Ovary (tissue), 3 donors: Measurements from ENCODE around the gene NUP62.

Experiments used
- EP300 ChIP-seq: sonication (generic); formaldehyde crosslinking; IDR thresholded peaks from one replicate; pipeline ENCODE4 v1.6.1; 2017; ENCODE audit warnings: antibody characterized with exemption
- POLR2A ChIP-seq: fragments of 450-650 bp; IDR thresholded peaks from one replicate; pipeline ENCODE4 v1.6.1; 2017; ENCODE audit warnings: antibody characterized with exemption, mild to moderate bottlenecking, moderate library complexity
- TF ChIP-seq, protein P1 (sequence below), 3 donors: fragments of 450-650 bp in 2 of 3; fragments of 200-600 bp in 1 of 3; IDR thresholded peaks; one replicate each; pipeline versions ENCODE4 v1.5.1 to v1.8.0; 2016 to 2022; ENCODE audit warnings: antibody characterized with exemption in 3 of 3, mild to moderate bottlenecking in 1 of 3
- donor health status: DM: no; HTN: no; CAD: no.

DNA sequence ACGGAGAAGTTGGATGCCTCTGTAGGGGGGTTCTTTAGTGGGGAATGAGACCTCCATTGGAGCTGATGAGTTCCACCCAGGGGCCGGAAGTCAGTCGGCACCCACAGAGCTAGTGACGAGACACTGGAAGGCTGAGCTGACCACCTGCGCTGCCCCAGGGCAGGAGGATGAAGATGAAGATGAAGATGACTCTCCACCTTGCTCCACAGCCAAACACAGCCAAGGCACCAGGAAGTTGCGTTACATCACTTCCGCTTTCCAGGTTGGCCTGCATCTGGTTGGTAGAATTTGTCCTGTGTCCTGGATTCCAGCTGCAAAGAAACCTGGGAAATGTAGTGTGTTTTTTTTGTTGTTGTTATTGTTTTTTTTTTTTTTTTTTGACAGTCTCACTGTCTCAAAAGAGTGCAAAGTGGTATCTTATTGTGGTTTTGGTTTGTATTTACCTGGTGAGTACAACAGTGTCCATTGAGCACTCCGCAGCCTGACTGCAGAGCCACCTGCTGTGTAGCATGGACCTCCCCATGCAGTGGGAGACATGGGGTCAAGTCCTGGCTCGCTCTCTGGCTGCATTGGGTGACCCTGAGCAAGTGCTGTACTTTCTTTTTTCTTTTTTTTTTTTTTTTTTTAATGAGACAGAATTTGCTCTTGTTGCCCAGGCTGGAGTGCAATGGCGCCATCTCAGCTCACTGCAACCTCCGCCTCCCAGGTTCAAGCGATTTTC is 49.9 kb downstream of the NUP62 start:
- TF ChIP-seq POLR2A (no peak), EP300 (no peak)
- TF ChIP-seq, protein P1, sequence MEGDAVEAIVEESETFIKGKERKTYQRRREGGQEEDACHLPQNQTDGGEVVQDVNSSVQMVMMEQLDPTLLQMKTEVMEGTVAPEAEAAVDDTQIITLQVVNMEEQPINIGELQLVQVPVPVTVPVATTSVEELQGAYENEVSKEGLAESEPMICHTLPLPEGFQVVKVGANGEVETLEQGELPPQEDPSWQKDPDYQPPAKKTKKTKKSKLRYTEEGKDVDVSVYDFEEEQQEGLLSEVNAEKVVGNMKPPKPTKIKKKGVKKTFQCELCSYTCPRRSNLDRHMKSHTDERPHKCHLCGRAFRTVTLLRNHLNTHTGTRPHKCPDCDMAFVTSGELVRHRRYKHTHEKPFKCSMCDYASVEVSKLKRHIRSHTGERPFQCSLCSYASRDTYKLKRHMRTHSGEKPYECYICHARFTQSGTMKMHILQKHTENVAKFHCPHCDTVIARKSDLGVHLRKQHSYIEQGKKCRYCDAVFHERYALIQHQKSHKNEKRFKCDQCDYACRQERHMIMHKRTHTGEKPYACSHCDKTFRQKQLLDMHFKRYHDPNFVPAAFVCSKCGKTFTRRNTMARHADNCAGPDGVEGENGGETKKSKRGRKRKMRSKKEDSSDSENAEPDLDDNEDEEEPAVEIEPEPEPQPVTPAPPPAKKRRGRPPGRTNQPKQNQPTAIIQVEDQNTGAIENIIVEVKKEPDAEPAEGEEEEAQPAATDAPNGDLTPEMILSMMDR (IDR thresholded peaks at IDR 0.05): no peak
